Stomach (tissue), 4 donors: ENCODE data around the gene MLLT10.

Experiments
- CTCF ChIP-seq, 7 experiments: fragments of 450-650 bp in 4 of 7; fragments of 200-600 bp in 3 of 7; sonication (generic) in 3 of 7; IDR thresholded peaks; one replicate each; pipeline ENCODE4 v1.5.1; 2016 to 2019; ENCODE audit warnings: antibody characterized with exemption in 7 of 7, control low read depth in 2 of 7, mild to moderate bottlenecking in 1 of 7
- POLR2A ChIP-seq, 4 donors: fragments of 450-650 bp; IDR thresholded peaks; one replicate each; pipeline ENCODE4 v1.6.1; 2016; ENCODE audit warnings: antibody characterized with exemption in 4 of 4, control low read depth in 2 of 4, mild to moderate bottlenecking in 1 of 4, moderate library complexity in 1 of 4
- POLR2AphosphoS5 ChIP-seq, 3 donors: sonication (generic); formaldehyde crosslinking; IDR thresholded peaks; one replicate each; pipeline ENCODE4 v1.6.1; 2016; ENCODE audit warnings: antibody characterized with exemption in 3 of 3

- TF ChIP-seq POLR2A (IDR thresholded peaks at IDR 0.05) = no peak
- no peak for TF ChIP-seq POLR2AphosphoS5 (IDR thresholded peaks at IDR 0.05)
- TF ChIP-seq CTCF (IDR thresholded peaks at IDR 0.05) = no peak
Measured at GRCh38 chr10:21602313-21602712, 68.3 kb downstream of the MLLT10 start.
